HG02973 (cell line): Measurements from ENCODE around the gene ARFRP1.
A peak's percentile ranks its signal among the peaks of the same experiment; 100 is the strongest.

Experiments
- ATAC-seq: cut with Tn5 transposase; IDR thresholded peaks from one replicate; pipeline ENCODE4 v1.9.1; 2021; ENCODE audit warnings: moderate library complexity; ENCODE audit not compliant: unreplicated experiment

ARFRP1 gene, protein sequence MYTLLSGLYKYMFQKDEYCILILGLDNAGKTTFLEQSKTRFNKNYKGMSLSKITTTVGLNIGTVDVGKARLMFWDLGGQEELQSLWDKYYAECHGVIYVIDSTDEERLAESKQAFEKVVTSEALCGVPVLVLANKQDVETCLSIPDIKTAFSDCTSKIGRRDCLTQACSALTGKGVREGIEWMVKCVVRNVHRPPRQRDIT

DNA sequence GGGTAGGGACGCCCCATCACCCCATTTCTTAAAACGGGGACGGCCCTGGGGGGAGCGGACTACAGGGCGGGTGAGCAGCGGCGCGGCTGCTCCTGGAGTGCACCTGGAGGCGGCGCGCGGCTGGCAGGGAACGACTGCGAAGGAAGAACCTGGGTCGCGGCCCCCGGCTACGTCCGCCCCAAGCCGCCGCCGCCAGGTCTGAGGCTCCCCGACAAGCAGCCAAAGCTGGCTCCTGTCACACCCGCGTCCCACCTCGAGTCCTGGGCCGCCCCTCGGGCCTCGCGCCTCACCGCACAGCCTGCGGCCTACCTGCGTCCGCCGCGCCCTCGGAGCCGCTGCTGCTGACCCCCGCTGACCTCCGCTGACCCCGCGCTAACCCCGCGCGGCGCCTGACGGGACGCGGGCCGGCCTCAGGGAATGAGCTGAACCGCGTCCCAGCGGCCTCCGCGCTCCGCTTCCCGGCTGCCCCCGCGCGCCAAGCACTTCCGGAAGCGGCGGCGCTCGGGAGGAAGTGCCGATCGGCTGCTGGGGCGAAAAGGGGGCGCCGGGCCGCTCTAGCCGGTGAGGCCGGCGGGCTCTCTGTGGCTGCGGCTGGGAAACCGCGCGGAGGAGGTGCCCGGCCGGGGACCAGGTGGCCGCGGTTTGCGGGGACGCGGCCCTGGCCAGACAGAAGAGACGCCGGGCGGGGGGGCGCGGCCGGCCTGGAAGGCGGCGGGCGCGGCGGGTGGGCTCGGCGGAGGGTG lies at the start of gene ARFRP1, which contains the start of gene ZGPAT:
TSS of gene ARFRP1 (minus strand) at position 419 of the 743 bp plus-strand sequence. CDS start 885 bp downstream, outside the sequence.
TSS of gene ZGPAT (plus strand) at position 482 of the 743 bp plus-strand sequence. CDS start 542 bp downstream, outside the sequence.
- ATAC-seq = peak; percentile 57

DNA sequence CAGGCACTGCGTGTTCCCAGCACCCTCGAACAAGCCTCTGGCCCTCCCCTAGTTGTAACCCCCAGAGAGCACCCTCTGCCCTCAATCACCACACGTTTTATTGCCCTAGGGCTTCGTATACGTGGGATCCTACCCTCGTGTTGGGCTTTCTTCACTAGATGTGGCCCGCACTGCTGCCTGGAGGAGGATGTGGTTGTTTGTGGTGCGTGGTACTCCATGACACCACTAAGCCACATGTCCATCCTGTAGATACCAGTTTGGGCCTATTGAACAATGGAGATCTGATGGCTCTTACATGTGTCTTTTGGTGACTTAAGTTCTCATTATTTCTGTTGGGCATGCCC lies 48.8 kb upstream of the ARFRP1 start:
- ATAC-seq = no peak

DNA sequence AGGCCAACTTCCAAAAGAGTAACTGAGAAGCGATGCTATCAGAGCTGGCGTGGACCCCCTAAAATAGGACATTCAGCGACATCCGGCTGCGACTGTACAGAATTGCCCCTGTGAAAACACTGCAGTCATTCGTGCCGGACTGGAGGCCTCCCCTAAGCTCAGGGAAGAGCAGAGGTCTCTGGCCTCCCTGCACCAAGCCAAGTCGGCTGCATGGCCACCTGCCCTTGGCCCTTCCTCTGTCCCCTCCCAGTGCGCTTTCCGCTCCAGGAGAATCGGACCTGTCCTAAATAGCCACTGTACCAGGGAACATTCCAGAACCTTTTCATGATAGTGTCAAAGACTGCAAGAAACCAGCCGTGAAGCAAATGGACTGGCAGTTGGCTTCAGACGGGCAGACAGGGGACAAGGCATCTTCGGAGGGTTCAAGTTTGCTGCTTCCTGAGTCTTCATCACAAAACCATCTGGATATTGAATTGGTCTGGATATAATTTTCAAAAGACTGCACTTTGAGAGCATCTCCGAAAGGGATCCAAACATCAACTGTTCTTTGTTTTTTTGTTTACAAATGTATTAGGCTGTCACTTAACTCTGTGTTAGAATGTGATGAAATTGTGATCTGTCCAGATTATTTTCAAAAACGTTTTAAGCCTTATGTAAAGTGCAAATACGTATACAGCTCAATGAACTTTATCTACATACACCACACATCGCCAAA lies 48.3 kb upstream of the ARFRP1 start:
- no peak for ATAC-seq

DNA sequence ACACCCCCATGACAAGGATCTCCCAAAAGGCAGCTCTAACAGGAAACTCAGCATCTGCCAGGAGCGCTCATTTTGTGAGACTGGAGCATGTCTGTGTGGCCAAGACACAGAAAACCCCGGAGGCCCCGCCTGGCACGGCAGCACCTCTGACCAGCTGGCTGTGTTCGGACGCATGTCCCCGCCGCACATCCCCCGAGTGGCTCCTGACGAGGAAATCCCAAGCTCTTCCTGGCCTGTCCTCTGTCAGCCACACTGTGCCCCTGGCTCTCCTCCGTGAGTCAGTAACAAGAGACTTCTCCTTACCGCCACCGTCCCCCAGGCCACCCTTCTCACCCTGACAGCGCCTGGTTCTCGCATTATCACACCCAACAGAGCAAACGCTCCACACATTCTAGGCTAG lies 46.2 kb upstream of the ARFRP1 start:
- ATAC-seq = no peak

DNA sequence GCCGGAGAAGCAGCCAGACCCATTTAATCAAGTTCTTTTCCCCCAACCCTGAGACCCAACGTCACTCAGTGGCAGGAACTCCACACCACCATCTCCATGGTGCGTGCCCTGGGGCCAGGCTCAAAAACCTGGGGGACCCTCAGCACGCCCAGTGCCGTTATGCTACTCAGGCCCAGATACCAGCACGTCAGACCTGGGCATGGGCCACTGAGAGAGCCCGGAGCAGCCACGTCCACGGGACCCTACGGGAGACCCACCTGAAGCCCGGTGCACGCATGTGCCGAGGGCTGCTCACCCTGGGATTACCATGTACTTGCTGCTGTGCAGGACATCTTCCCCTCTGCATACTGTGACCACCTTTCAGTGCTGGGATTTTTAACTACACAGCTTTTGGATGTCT lies 45.6 kb upstream of the ARFRP1 start:
- ATAC-seq = no peak

DNA sequence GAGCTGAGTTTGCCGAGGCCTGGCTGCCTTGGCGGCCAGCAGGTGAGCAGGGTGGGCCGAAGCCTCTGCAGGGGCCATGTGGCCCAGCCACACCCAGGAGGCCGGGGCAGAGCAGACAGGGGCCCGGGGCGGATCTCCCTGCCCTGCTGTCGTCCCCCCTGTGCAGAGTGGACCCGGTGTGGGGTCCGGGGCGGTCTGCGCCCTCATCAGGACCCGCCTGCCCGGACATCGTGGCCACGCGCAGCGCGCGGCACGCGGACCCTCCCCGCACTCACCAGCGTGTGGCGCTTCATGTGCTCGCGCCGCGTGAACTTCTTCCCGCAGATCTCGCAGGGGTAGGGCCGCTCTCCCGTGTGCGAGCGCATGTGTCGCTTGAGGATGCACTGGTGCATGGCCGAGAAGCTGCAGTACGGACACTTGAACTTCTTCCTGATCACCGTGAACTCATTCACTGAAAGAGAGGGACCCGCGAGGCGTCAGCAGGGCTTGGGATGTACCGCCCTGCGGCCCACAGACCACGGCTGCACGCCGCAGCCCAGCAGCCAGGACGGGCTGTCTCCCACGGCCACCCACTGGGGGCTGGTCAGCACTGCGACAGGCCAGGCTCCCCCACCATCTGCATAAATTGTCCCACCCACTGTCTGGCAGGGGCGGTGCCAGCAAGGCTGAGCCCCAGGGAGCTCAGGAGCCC lies 44.8 kb upstream of the ARFRP1 start:
- no peak for ATAC-seq

DNA sequence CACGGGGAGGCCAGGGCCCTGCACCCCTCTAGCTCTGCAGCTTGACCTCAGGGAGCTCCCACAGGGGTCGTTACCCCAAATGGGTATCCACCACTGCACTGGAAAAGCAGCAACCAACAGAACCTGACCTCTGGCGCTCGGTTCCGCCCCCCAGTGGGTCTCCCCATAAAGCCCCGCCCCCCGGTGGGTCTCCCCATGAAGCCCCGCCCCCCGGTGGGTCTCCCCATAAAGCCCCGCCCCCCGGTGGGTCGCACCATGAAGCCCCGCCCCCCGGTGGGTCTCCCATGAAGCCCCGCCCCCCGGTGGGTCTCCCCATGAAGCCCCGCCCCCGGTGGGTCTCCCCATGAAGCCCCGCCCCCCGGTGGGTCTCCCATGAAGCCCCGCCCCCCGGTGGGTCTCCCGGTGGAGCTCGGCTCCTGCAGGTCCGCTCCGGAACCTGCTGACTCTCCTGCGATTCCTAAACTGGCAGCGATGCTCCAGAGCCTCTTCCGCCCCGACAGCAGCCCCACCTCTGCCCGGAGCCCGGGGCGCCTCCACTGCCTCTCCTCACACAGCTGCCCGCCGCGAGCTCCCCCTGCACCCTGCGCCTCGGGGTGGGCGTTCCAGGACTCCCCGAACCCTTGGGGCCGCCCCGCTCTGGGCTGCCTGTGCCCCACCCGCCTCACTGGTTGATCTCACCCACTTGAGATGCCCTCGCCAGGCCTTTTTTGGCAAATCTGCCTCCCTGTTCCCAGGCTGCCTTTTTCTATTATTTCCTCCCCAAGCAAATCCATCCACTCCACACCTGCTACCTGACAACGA lies 43.9 kb upstream of the ARFRP1 start:
- no peak for ATAC-seq

DNA sequence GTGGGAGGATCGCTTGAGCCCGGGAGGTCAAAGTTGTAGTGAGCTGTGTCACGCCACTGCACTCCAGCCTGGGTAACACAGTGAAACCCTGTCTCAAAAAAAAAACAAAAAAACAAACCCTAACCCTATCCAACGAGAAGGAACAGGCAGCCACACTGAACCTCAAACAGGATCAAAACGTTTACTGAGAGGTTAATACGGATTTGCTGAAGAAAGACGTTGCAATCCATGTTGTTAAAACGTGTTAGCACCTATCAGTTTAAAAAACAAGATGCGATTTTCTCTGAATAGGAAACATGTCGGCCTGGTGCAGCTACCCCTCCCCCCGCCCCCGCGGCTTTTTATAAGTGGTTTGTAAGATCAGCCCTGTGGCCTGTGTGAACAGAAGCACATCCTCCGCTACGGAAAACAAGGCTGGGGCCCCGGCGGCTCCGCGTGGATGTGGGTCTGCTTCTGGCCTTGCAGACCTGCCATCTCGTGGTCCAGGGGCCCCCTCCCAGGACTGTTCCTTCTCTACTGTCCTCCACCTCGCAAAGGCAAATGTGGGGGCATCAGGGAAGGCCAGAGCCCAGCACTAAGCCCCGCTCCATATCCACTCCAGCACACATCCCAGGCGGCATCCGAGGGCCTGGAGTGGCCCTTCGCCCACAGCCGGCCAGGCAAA lies 43.2 kb upstream of the ARFRP1 start:
- ATAC-seq = no peak

DNA sequence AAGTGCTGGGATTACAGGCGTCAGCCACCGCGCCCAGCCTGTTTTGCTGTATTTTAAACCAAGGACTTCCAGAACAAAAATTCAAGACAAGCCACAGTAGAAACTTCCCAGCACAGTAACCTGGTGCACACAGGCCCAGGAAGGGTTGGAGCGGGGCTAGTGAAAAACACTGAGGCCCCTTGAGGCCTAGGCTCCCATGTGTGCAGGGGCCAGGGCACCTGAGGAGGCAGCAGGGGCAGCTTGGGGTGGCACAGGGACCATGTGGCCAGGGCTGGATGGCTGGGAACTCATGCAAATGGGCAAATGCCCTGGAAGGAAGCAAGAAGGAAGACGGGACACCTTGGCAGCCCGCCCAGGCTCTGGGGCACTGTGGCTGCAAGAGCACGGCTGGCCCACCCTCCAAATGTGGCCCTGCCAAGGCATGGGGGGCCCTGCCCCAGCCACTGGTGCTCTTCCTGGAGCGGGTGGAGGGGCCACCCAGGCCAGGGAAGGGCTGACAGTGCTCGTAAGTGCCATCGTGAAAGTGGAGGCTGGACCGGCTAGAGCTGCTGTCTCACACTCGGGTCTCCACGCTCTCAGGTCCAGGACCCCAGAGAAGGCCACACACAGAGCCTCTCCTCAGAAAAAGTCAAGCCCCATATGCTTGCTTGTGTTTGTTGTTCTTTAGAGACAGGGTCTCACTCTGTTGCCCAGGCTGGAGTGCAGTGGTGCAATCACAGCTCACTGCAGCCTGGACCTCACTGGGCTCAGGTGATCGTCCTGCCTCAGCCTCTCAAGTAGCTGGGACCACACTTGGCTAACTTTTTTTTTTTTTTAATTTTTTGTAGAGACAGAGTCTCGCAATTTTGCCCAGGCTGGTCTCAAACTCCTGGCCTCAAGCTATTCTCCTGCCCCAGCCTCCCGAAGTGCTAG lies 42.1 kb upstream of the ARFRP1 start:
- no peak for ATAC-seq

DNA sequence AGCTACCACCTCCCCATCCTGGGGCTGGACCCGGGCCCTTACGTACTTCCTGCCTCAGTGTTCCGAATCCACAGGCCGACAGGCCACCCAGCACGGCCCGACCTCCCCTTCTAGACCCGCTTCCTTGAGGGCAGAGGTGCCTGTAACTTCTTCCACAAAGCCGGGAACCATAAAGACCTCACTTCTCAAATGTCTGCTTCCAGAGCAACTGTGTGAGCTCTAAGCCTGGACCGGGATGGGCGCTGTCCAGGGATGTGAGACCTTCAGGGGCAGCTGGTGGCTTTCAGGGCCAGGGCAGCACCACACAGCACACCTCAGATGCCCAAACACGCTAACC lies 41.1 kb upstream of the ARFRP1 start:
- ATAC-seq = no peak

DNA sequence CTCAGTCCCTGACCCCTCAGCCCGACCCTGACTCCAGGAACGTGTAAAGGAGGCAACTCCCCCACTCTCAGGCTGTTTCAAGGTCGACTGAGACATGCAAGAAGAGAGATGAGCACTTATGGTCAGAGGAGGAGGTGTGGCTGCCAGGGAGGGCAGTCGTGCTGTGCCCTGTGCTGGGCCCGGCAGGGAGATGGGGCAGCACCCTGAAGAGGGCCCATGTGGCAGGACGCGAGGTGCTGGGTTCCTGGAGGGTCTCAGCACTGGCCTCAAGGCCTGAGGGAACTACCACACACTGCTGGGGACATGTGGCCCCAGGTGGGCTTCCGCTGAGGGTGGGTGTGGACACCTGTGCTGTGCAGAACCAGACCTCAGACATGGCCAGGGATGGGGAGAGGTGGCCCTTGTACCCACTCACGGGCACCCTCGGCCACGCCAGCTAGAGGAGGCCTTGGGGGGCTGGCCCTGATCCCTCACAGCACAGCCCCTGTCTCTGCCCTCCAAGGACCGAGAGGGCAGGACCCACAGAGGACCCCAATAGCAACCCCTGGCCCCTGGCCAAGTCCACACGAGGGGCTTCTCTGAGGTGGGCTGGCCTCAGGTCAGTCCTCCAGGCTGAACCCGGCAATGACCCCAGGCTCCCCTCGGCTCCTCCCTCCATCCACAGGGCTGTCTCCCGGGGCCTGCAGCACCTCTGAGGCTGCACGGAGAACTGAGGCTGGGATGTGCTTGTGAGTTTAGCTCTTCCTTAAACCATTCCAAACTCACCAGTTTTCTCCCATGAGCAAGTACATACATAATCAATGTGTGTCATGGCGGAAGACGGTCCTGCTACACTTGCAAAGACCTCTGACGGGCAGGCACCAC lies 40.5 kb upstream of the ARFRP1 start:
- ATAC-seq = no peak

DNA sequence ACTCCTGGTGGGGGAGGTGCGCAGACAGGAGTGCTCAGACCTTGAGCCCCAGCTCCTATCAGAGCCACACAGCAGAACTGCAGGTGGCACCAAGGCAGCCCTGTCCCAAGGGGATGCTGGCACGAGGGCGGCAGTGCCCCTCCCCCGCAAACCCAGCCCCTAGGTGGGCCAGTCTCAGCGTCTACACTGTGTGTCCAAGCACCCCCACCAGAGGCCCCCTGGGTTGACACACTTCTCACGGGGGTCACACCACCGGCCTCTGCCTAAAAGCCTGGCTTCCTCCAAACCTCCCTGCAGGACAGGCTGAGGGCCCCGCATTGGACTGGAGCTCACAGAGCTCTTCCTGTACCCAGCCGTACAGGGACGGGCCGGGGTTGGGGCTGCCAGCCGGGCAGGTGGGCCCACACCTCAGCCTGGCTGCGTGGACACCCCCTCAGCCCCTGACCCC lies 39.9 kb upstream of the ARFRP1 start:
- no peak for ATAC-seq

DNA sequence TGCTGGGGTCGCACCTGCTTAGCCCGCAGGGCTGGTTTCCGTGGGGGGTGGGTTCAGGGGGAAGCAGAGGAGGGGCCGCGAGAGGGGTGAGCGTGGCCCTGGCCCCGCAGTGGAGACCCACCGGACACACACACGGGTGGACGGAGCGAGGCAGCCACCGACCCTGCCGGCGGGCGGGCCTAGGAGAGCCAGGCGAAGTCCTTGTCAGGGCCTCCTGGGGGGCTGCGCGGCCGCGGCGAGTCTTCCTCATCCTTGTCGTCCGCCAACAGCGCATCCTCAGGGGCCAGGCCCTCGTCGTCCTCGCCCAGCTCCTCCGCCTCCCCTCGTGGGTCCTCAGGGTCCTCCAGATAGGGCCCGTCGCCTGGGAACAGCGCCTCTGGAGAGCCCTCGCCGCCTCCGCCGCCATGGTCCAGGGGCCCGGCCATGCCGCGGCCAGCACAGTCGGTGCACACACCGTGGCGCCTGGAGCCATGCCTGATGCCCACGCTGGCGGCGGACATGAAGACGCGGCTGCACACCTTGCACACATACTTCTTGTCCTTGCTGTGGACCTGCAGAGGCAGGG lies 39.1 kb upstream of the ARFRP1 start:
- no peak for ATAC-seq

DNA sequence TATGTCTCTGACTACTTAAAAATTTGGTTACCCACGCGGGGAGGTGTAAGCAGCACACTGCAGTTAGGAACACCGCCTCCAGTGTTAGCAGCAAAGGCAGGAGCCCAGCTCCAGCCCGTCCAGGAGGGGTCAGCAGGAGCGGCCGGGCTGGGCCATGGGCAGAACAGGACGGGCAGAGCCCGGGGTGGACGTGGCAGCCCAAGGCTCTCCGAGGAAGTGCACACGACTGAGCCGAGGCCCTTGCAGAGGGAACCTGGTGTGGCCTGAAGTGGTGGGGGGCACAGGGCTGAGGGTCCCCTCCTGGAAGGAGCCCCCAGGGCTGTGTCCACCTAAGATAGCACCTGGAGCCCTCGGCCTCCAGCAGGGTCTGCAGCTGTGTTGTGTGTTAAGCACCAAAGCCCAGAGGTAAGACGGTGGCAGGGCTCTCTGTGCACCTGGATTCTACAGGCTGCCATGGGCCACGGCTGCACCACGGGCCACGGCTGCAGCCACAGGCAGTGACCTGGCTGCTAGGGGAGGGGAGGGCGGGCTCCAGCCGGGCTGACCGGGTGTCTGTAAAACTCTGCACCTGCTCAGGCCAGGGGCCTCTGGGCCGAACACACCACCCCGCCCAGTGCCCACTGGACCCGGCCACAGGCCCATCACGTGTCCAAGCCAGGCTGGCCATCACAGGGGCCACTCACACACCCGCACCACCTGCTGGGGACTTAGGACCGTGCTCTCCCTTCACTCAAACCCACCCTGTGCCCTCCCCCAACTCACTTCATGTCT lies 38.4 kb upstream of the ARFRP1 start:
- no peak for ATAC-seq

DNA sequence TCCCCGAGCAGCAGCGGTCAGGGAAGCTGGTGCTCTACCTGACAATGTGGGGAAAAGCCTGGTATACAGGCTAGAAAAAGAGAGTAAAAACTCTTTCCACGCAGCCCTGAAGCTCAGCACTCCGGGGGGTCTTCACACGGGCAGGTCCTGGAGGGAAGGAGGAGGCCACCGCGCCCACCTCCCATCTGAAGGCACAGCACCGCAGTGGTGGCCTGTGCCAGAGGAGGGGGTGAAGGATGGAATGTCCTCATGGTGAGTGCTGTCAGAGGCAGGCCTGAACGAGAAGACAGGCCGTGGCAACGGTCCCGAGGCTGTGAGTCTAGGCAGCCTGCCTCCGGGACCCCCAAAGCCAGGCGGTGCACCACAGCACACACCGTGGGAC lies 37.6 kb upstream of the ARFRP1 start:
- no peak for ATAC-seq

DNA sequence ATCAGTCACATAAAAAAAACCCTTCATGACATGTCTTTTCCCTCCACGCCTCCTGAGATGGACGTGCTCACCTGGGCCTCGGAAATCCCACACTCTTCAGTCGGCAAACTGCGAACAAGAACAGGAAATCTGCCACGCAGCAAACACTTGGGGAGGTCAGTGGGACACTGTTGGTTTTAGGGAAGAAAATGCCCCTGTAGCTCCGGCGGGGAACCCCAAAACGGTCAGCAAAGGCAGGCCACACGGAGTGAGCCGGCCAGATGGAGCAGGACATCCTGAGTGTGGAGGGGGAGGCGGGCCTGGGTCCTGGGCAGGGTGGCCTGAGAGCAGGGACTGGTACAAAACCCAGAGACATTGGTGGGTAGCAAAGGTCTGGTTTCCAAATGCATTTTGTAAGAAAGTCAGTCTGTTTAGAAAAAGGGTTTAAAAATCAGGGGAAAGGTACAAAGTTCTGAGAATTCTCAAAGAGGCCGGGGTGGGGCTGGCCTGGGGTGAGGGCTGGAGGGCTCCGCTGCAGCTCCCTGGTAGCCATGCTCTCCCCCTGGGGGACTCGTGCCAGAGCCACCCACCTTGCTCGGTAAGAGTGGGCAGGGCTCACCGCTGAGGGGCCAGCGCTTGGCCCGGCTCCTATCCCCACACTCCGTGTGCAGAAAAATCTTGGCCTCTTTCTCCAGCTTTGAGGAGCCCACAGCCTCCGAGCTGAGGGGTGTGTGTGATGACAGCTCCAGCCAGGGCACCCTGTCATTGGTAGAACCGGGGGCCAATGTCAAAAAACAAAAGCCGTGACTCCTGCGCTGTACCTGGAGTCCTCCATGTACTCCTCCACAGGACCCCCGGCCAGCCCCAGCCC lies 37.0 kb upstream of the ARFRP1 start:
- ATAC-seq = no peak
